Panc1 (cell line): ENCODE data around the gene DEPDC5. TPM values are rescaled to one million over a fixed set of nuclear protein-coding genes. Genes with fewer than 3 reads are reported as not detected.
"Not testable (repeated sequence)": the region's sequence is repeated elsewhere in the genome, so short reads cannot be mapped to it uniquely, and the experiment has no call there.

Experiments
- ATAC-seq: fragments of 200-7000 bp; cut with Tn5 transposase; 2 replicates; pipeline ENCODE4 v1.9.1; 2020; ENCODE audit warnings: mild to moderate bottlenecking, moderate library complexity
- BruUV-seq: library from RNA; stranded (reverse); fragments of 400-500 nt; replicated peaks from 2 replicates; lab custom pipeline; 2021; lab: Mats Ljungman, UMichigan
- CTCF ChIA-PET: fragments of 300-600 bp; sonication (Branson Sonifier 250); formaldehyde crosslinking; loops from one replicate; lab custom pipeline; 2022; ENCODE audit warnings: antibody characterized with exemption; lab: Charles Lee
- POLR2A ChIA-PET: fragments of 300-600 bp; sonication (Branson Sonifier 250); formaldehyde crosslinking; loops from one replicate; lab custom pipeline; 2022; ENCODE audit warnings: antibody characterized with exemption; lab: Charles Lee
- DNase-seq: peaks from one replicate; pipeline ENCODE4 v3.0.0-alpha.2; 2010; ENCODE audit warnings: low read depth, low spot score
- H3K27ac ChIP-seq: 2 replicates; pipeline ENCODE4 v1.5.1; 2011; ENCODE audit warnings: mild to moderate bottlenecking, low read length, inconsistent platforms
- H3K27me3 ChIP-seq: fragments of 200-500 bp; sonication (Bioruptor generic); 2 replicates; pipeline ENCODE4 v1.6.0; 2014; ENCODE audit warnings: low read length, inconsistent platforms; ENCODE audit not compliant: control insufficient read depth, insufficient read depth
- H3K36me3 ChIP-seq: fragments of 200-500 bp; sonication (Bioruptor generic); 2 replicates; pipeline ENCODE4 v1.5.1; 2014; ENCODE audit warnings: inconsistent platforms, mild to moderate bottlenecking, low read length, moderate library complexity; ENCODE audit not compliant: control insufficient read depth, insufficient read depth
- H3K4me1 ChIP-seq: 2 replicates; pipeline ENCODE4 v1.5.1; 2011; ENCODE audit warnings: inconsistent platforms, mild to moderate bottlenecking, low read length, moderate library complexity; ENCODE audit not compliant: control insufficient read depth, insufficient read depth
- H3K4me3 ChIP-seq, 2 experiments: 2 replicates each; pipeline ENCODE4 v1.5.1; 2011 to 2012; ENCODE audit warnings: low read depth in 2 of 2, low read length in 2 of 2, mild to moderate bottlenecking in 2 of 2, inconsistent platforms in 1 of 2, moderate library complexity in 1 of 2
- H3K9me3 ChIP-seq: fragments of 200-500 bp; sonication (Bioruptor generic); 2 replicates; pipeline ENCODE4 v1.5.1; 2014; ENCODE audit warnings: low read depth, mild to moderate bottlenecking, inconsistent platforms, low read length, moderate library complexity; ENCODE audit not compliant: control insufficient read depth, insufficient read depth
- POLR2AphosphoS5 ChIP-seq: IDR thresholded peaks from 2 replicates; pipeline ENCODE4 v1.6.1; 2012; ENCODE audit warnings: mild to moderate bottlenecking, low read depth, low read length, moderate library complexity
- REST ChIP-seq, 2 experiments: IDR thresholded peaks; 2 replicates each; pipeline ENCODE4 v1.6.1; 2011 to 2012; ENCODE audit warnings: low read depth in 2 of 2, control low read depth in 1 of 2, low read length in 1 of 2, mild to moderate bottlenecking in 1 of 2, moderate library complexity in 1 of 2; ENCODE audit not compliant: insufficient read depth in 1 of 2
- SIN3A ChIP-seq: IDR thresholded peaks from 2 replicates; pipeline ENCODE4 v1.6.1; 2012; ENCODE audit warnings: low read depth, mild to moderate bottlenecking, low read length, moderate library complexity, borderline replicate concordance; ENCODE audit not compliant: insufficient read depth
- TCF7L2 ChIP-seq: IDR thresholded peaks from 2 replicates; pipeline ENCODE4 v1.6.1; 2011; ENCODE audit warnings: mild to moderate bottlenecking, low read depth, low read length, inconsistent platforms
- in situ Hi-C: cut with HindIII; loops from 2 replicates; pipeline ENCODE4 v1.10.0; 2016; ENCODE audit warnings: low sequenced_read_pairs, low pct_unique_long_range_greater_than_20kb
- intact Hi-C: fragments of 100-400 bp; cut with micrococcal nuclease; formaldehyde crosslinking; loops from one replicate; pipeline ENCODE4 v1.10.0; 2022; ENCODE audit not compliant: unreplicated experiment
- total RNA-seq: library from RNA; stranded (reverse); gene quantifications from one replicate; pipeline ENCODE4 v1.2.1, GENCODE V29; 2021; ENCODE audit not compliant: unreplicated experiment
- TF ChIP-seq, protein P1 (sequence below): fragments of 450-650 bp; IDR thresholded peaks from 2 replicates; pipeline ENCODE4 v1.5.1; 2017; ENCODE audit warnings: mild to moderate bottlenecking

DEPDC5 gene
- total RNA-seq, 1 experiment from 2014 or later: 20.2 TPM

DNA sequence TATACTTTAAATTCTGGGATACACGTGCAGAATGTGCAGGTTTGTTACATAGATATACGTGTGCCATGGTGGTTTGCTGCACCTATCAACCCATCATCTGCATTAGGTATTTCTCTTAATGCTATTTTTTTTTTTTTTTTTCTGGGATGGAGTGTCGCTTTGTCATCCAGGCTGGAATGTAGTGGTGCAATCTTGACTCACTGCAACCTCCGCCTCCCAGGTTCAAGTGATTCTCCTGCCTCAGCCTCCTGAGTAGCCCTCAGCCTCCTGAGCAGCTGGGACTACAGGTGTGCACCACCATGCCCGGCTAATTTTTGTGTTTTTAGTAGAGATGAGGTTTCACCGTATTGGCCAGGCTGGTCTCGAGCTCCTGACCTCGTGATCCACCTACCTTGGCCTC, 45.5 kb downstream of the DEPDC5 start:
- H3K4me3 ChIP-seq, ATAC-seq, H3K9me3 ChIP-seq, H3K27me3 ChIP-seq, POLR2A ChIA-PET, intact Hi-C loops, H3K4me1 ChIP-seq, DNase-seq, H3K27ac ChIP-seq, in situ Hi-C loops, H3K36me3 ChIP-seq, BruUV-seq, CTCF ChIA-PET: not testable (repeated sequence)

GRCh38 chr22:31800065-31800464, 46.2 kb downstream of the DEPDC5 start:
- in situ Hi-C loops: no loop called here
- H3K4me3 ChIP-seq: no peak overlapping the region
- ATAC-seq (no peak), DNase-seq (no peak)
- peaks cover 3% of the 10 kb centered on the region; the same call in 1 of the 2 replicates for H3K36me3 ChIP-seq
- BruUV-seq: no TSS peak
- CTCF ChIA-PET: no interaction called here
- H3K9me3 ChIP-seq: no peaks in the 10 kb centered on the region
- no peaks in the 10 kb centered on the region for H3K27me3 ChIP-seq
- H3K4me1 ChIP-seq: no peaks in the 10 kb centered on the region
- POLR2A ChIA-PET: no interaction called here
- intact Hi-C loops: no loop called here
- H3K27ac ChIP-seq: no peak overlapping the region
- TF ChIP-seq POLR2AphosphoS5 (no peak), SIN3A (no peak), REST (IDR thresholded peaks at IDR 0.05; ENCODE audit: insufficient read depth in 1 of 2, low read depth in 2 of 2, low read length in 1 of 2) (no peak), TCF7L2 (no peak)
- TF ChIP-seq, protein P1, sequence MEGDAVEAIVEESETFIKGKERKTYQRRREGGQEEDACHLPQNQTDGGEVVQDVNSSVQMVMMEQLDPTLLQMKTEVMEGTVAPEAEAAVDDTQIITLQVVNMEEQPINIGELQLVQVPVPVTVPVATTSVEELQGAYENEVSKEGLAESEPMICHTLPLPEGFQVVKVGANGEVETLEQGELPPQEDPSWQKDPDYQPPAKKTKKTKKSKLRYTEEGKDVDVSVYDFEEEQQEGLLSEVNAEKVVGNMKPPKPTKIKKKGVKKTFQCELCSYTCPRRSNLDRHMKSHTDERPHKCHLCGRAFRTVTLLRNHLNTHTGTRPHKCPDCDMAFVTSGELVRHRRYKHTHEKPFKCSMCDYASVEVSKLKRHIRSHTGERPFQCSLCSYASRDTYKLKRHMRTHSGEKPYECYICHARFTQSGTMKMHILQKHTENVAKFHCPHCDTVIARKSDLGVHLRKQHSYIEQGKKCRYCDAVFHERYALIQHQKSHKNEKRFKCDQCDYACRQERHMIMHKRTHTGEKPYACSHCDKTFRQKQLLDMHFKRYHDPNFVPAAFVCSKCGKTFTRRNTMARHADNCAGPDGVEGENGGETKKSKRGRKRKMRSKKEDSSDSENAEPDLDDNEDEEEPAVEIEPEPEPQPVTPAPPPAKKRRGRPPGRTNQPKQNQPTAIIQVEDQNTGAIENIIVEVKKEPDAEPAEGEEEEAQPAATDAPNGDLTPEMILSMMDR: no peak

DNA sequence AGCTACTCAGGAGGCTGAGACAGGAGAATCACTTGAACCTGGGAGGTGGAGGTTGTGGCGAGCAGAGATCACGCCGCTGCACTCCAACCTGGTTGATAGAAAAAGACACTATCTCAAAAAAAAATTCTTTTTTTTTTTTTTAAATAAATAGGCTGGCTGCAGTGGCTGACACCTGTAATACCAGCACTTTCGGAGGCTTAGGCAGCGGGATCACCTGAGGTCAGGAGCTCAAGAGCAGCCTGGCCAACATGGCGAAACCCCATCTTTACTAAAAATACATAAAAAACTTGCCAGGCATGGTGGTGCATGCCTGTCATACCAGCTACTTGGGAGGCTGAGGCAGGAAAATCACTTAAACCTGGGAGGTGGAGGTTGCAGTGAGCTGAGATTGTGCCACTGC, 47.0 kb downstream of the DEPDC5 start:
- H3K27me3 ChIP-seq, POLR2A ChIA-PET, H3K4me3 ChIP-seq, CTCF ChIA-PET, intact Hi-C loops, BruUV-seq, in situ Hi-C loops, H3K36me3 ChIP-seq, DNase-seq, H3K4me1 ChIP-seq, ATAC-seq, H3K9me3 ChIP-seq, H3K27ac ChIP-seq: not testable (repeated sequence)
